Testis (tissue), 2 donors: ENCODE data around the gene PTPN12.

Source experiments
- CTCF ChIP-seq, 3 experiments: fragments of 450-650 bp in 2 of 3; fragments of 200-600 bp in 1 of 3; sonication (generic) in 1 of 3; IDR thresholded peaks; one replicate each; pipeline ENCODE4 v1.5.1; 2016 to 2019; ENCODE audit warnings: antibody characterized with exemption in 3 of 3, mild to moderate bottlenecking in 2 of 3, moderate library complexity in 1 of 3
- POLR2A ChIP-seq: fragments of 450-650 bp; IDR thresholded peaks from one replicate; pipeline ENCODE4 v1.6.1; 2017; ENCODE audit warnings: antibody characterized with exemption, mild to moderate bottlenecking, moderate library complexity

DNA sequence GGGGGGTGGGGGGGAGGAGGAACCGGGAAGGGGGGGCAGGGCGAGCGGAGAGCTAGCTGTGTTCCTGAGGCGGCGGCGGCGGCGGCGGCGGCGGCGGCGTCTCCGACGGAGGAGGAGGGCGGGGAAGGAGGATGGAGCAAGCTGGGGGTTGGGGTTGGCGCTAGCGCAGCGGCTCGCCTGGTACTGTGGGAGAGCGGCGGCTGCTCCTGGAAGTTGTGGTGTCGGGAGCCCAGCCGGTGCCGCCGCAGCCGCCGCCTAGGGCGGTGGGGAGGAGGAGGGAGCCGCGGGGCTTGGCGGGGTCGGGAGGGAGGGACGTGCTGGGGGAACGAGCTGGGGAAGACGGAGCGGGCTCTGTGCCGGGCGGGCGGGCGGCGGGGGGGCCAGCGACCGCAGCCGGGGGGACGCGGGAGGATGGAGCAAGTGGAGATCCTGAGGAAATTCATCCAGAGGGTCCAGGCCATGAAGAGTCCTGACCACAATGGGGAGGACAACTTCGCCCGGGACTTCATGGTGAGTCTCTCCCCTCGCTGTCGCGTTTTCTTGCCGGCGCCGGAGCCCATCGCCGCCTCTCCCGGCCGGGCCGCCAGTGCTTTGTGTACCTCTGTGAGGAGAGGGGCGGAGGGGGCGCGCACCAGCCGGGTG lies at the start of gene PTPN12:
- TF ChIP-seq POLR2A (no peak), CTCF (IDR thresholded peaks at IDR 0.05) (no peak)
